ENCODE results near the gene SKI. TPM values are rescaled to one million over a fixed set of nuclear protein-coding genes. Genes with fewer than 3 reads are reported as not detected.

The SKI gene
- total and polyA plus RNA-seq, 2 of the 8 experiments (the other 6 are each of a cell fraction or from before 2014, with no cell fraction given): 8.3 to 87.6 TPM

GRCh38 chr1:2314803-2315673 lies 86.9 kb downstream of the SKI start:
- Histone ChIP-seq H3K14ac (ENCODE audit: insufficient read length) (no peak overlapping the region), H3K79me2 (ENCODE audit: control insufficient read depth in 1 of 2, insufficient read depth in 2 of 2, low read length in 2 of 2) (no peaks in the 10 kb centered on the region), H2BK20ac (ENCODE audit: low read length) (peak overlapping the region; percentile 72; the same call in 1 of the 2 replicates), H3K27me3 (replicated peaks in 1 of 4; ENCODE audit: control insufficient read depth in 3 of 4, extremely low read depth in 1 of 4, insufficient read depth in 3 of 4, low read length in 3 of 4) (no peaks in the 10 kb centered on the region), H4K20me1 (replicated peaks in 1 of 2; ENCODE audit: control insufficient read depth in 1 of 2, insufficient read depth in 2 of 2, low read length in 2 of 2) (peaks cover 2 to 4% of the 10 kb centered on the region in 2 experiments), H2BK120ac (replicated peaks; ENCODE audit: low read depth, low read length) (no peak overlapping the region), H3K27ac (ENCODE audit: low read depth, low read length) (peak overlapping the region; percentile 34; the same call in 1 of the 2 replicates), H3K4me3 (ENCODE audit: extremely low read depth in 1 of 4, insufficient read depth in 2 of 4, low read depth in 3 of 4, low read length in 4 of 4) (peak overlapping the region in 3 of 4 experiments; percentile 19 to 53 (median 36); a peak in 4 of 8 replicates), H2BK12ac (ENCODE audit: low read depth, low read length) (peak overlapping the region; percentile 85; the same call in 1 of the 2 replicates), H3K18ac (ENCODE audit: extremely low read depth, low read length) (peak overlapping the region; percentile 81), H3K79me1 (ENCODE audit: low read depth, low read length) (peaks cover 3% of the 10 kb centered on the region; the same call in 1 of the 2 replicates), H3K4ac (replicated peaks; ENCODE audit: insufficient read length, low read depth, low read length) (peak overlapping the region; percentile 78), H4K5ac (ENCODE audit: insufficient read length, low read depth, low read length) (peak overlapping the region; percentile 80), H3K4me1 (replicated peaks in 1 of 4; ENCODE audit: control insufficient read depth in 3 of 4, insufficient read depth in 4 of 4, low read length in 3 of 4) (peaks cover 7 to 43% (median 30%) of the 10 kb centered on the region in 4 experiments), H3K4me2 (ENCODE audit: insufficient read depth in 1 of 2, low read depth in 2 of 2, low read length in 2 of 2) (peak overlapping the region; percentile 61 to 63; a peak in 3 of 4 replicates), H4K8ac (ENCODE audit: extremely low read depth, insufficient read depth, low read length) (peak overlapping the region; percentile 95; the same call in 1 of the 2 replicates), H2AK5ac (ENCODE audit: low read depth, low read length) (0 out of 2 replicates have a peak overlapping the region, but pooled peaks have one; percentile 54), H3K23ac (ENCODE audit: insufficient read length) (no peak overlapping the region), H2AFZ (ENCODE audit: low read length) (no peak overlapping the region), H3K9me3 (ENCODE audit: insufficient read depth in 2 of 2, low read depth in 1 of 2, low read length in 1 of 2) (no peaks in the 10 kb centered on the region), H3K56ac (replicated peaks; ENCODE audit: insufficient read length, low read depth, low read length) (no peak overlapping the region), H3K9ac (replicated peaks in 1 of 4; ENCODE audit: extremely low read depth in 1 of 4, low read depth in 3 of 4, low read length in 3 of 4) (peak overlapping the region in 3 of 4 experiments; percentile 34 to 55 (median 47); a peak in 5 of 7 replicates), H2BK15ac (ENCODE audit: low read length) (0 out of 2 replicates have a peak overlapping the region, but pooled peaks have one; percentile 16), H4K91ac (replicated peaks; ENCODE audit: insufficient read length, low read length) (peak overlapping the region; percentile 85), H3K36me3 (ENCODE audit: control insufficient read depth in 2 of 4, insufficient read depth in 4 of 4, low read length in 3 of 4) (no peaks in the 10 kb centered on the region), H3K23me2 (ENCODE audit: low read depth, low read length) (no peaks in the 10 kb centered on the region; the same call in 1 of the 2 replicates), H2BK5ac (ENCODE audit: low read depth, low read length) (peak overlapping the region; percentile 85; the same call in 1 of the 2 replicates)
- no peak for FAIRE-seq
- ChIA-PET POLR2A (ENCODE audit: partially characterized antibody) (interaction anchor here (0.9 to 2.1 kb wide), 8 partner anchors 8 to 122 kb away, joined by 3 to 5 read pairs (median 4); partner anchors contain the start of gene FAAP20), CTCF (ENCODE audit: partially characterized antibody) (interaction anchor here (0.8 to 4.2 kb wide), 21 partner anchors 8 to 150 kb away, joined by 3 to 22 read pairs (median 6); partner anchors contain the start of gene FAAP20)
- DNase-seq (ENCODE audit: low read depth in 1 of 2, low spot score in 2 of 2): peak in 1 of 2 experiments; percentile 76
- WGBS, 2 experiments (ENCODE audit: extremely low coverage in 1 of 2, insufficient coverage in 1 of 2, insufficient read length in 1 of 2, insufficient replicate concordance in 2 of 2, low coverage in 1 of 2, low lambda C conversion rate in 2 of 2, missing lambda C conversion rate in 1 of 2): 86% methylated on average over 9 of the region's 91 CpGs; no CpG with 5 or more reads in 1 of the 2 experiments
- TF ChIP-seq GABPA (IDR thresholded peaks at IDR 0.05; ENCODE audit: borderline replicate concordance, insufficient read depth, low read length) (no peak), KDM4A (IDR thresholded peaks at IDR 0.05; ENCODE audit: low read depth, low read length, severe bottlenecking) (peak; percentile 8), SP1 (IDR thresholded peaks at IDR 0.05; ENCODE audit: low read depth, low read length) (no peak), RAD21 (IDR thresholded peaks at IDR 0.05 in 1 of 2, conservative IDR thresholded peaks at IDR 0.05 in 1 of 2; ENCODE audit: low read depth in 2 of 2, low read length in 2 of 2) (peak in 1 of 2 experiments; percentile 4; a peak in 1 of 4 replicates), HDAC6 (IDR thresholded peaks at IDR 0.05; ENCODE audit: low read depth, low read length) (no peak), EP300 (IDR thresholded peaks at IDR 0.05; ENCODE audit: borderline replicate concordance in 1 of 2, low read depth in 2 of 2, low read length in 2 of 2) (no peak), CBX5 (IDR thresholded peaks at IDR 0.05; ENCODE audit: low read depth, low read length) (no peak), TAF1 (IDR thresholded peaks at IDR 0.05; ENCODE audit: low read depth, low read length) (no peak), TBP (IDR thresholded peaks at IDR 0.05; ENCODE audit: low read depth, low read length) (no peak)

Measured in H1 (cell line).